Erythroblast (primary cell): ENCODE results near the gene PTPN1.

Source experiments
- DNase-seq, 2 experiments: peaks; one replicate each; lab custom pipeline; 2025; lab: John Stamatoyannopoulos, UW
- GATA1 ChIP-seq: IDR thresholded peaks from 2 replicates; pipeline ENCODE4 v1.6.1; 2011; ENCODE audit warnings: low read depth, mild to moderate bottlenecking, control low read depth, low read length, moderate library complexity
- POLR2A ChIP-seq: IDR thresholded peaks from 2 replicates; pipeline ENCODE4 v1.6.1; 2011; ENCODE audit warnings: mild to moderate bottlenecking, low read length

Gene PTPN1

GRCh38 chr20:50621068-50621665, 111.0 kb downstream of the PTPN1 start:
- TF ChIP-seq GATA1 (no peak), POLR2A (no peak)
- DNase-seq, result no peak

GRCh38 chr20:50624351-50625016, 114.3 kb downstream of the PTPN1 start:
- TF ChIP-seq POLR2A (no peak), GATA1 (no peak)

GRCh38 chr20:50625986-50626677, 115.9 kb downstream of the PTPN1 start:
- TF ChIP-seq GATA1, result no peak
- TF ChIP-seq POLR2A, result no peak
- DNase-seq, result peak; percentile 26 to 53

More at GRCh38 chr20:50624351-50625016, 114.3 kb downstream of the PTPN1 start:
- no peak for DNase-seq

- TF ChIP-seq POLR2A (no peak), GATA1 (no peak)
- no peak for DNase-seq
Measured at GRCh38 chr20:50627747-50628146, 117.6 kb downstream of the PTPN1 start.

GRCh38 chr20:50628332-50628731, 118.1 kb downstream of the PTPN1 start:
- TF ChIP-seq GATA1 (no peak), POLR2A (no peak)
- no peak for DNase-seq

GRCh38 chr20:50628853-50629669, 118.9 kb downstream of the PTPN1 start:
- DNase-seq, result no peak
- no peak for TF ChIP-seq POLR2A

- TF ChIP-seq POLR2A, result no peak
- no peak for TF ChIP-seq GATA1
- no peak for DNase-seq
Measured at GRCh38 chr20:50629670-50630045, 119.5 kb downstream of the PTPN1 start.

GRCh38 chr20:50630578-50631263, 120.5 kb downstream of the PTPN1 start:
- DNase-seq, result no peak
- TF ChIP-seq POLR2A, result no peak
- TF ChIP-seq GATA1, result no peak

GRCh38 chr20:50632236-50632635, 122.1 kb downstream of the PTPN1 start:
- TF ChIP-seq GATA1 (no peak), POLR2A (no peak)
- DNase-seq, result no peak

GRCh38 chr20:50632701-50633100, 122.5 kb downstream of the PTPN1 start:
- no peak for DNase-seq
- TF ChIP-seq GATA1 (no peak), POLR2A (no peak)

- TF ChIP-seq POLR2A (no peak), GATA1 (no peak)
- no peak for DNase-seq
Measured at GRCh38 chr20:50633361-50633760, 123.2 kb downstream of the PTPN1 start.

GRCh38 chr20:50634191-50634590, 124.0 kb downstream of the PTPN1 start:
- no peak for DNase-seq
- TF ChIP-seq GATA1 (no peak), POLR2A (no peak)
